Cerebellar nuclear complex (tissue), 1 donor: ENCODE measurements around the gene PHLDA2.

Experiments
- DNase-seq, 2 experiments: peaks; one replicate each; lab custom pipeline; 2025; lab: John Stamatoyannopoulos, UW

PHLDA2 gene

DNA sequence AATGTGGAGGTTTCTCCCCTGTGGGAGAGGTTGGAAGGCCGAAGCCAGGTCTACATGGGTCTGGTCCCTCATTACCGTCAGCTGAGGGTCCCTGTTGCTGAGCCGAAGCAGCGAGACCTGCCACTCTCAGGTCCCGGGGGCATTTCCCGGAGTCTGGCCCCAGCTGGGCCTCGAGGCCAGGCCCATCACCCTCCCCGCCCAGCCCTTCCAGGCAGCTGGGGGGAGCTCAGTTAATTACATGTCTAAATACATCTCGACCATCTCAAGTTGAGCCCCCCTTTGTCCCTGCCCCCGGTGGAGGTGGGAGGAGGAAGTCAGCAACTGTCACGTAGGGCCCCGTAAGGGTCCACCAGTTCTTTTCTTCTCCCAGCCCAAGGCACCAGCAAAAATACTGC is 47.2 kb downstream of the PHLDA2 start:
- DNase-seq = no peak

DNA sequence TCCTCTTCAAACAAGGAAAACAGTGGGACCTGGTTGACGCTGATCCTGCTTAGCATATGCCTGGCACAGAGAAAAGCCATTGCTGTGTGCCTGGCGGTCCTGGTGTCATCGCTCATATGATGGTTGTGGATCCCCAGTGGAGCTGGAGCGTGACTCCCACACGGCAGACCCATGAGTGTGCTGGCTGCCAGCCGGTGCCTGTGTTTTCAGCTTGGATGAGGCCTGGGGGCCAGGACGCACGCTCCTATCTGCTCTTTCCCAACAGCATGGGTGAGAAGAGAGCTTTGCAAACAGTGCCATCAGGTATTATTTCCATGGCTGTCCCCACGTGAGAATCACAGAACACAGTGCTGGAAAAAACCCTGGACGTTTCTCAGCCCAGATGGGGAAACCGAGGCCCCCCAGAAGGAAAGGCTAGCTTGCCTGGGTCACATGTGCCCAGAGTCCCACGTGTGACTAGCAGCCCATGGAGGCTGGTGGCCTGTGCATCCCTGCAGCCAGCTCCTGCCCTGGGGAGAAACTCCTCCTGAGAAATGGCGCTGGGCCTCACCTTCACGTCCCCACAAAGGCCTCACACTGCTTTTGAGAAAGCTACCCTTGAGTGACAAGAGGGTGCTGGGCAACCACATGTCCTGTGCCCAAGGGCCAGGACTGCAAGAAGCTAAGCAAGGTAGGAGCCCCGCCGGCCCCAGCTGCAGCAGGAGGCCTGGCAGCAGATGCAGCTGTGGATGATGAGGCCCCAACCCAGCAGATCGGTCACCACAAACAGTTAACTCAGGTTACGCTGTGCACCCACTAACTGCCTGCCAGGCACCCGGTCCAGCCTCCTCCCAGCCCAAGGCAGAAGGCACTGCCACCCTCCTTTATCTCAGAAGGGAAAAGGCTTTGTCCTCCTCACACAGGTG is 47.9 kb downstream of the PHLDA2 start:
- no peak for DNase-seq

DNA sequence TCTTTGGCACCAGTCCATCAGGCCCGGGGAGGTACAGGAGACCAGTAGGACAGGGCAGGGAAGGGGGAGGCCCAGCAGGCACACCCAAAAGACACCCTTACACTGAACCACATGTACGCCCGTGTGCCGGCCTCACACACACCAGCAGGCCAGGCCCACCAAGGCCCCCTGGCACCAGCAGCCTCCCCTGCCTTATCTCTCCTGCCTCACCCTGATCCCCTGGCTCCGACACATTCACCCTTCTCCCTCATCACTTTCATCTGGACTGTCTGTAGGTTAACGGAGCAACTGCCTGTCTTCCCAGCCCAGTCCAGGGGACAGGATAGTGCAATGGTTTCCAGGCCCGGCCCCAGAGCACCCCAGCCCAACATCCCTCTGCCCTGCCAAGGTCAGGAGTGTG is 48.6 kb downstream of the PHLDA2 start:
- no peak for DNase-seq

DNA sequence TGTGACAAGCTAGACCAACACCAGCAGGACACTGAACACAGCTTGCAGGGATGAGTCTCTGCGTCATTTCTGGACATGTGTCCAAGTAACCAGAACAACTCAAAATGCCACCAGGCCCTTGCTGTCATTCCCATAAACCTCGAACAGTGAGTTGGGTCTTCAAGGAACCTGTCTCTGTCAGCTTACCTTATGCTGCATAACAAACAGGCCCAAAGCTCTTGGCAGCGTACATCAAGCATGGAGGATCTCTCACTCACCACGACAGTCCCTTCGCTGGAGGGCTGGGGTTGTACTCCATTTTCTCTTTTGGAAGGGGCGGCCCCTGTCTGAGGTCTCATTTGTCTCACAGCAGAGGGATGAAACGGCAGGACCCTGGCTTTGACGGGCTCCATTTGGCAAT is 50.4 kb downstream of the PHLDA2 start:
- DNase-seq = no peak
